ENCODE measurements around the gene AMPH. TPM values are rescaled to one million over a fixed set of nuclear protein-coding genes. Genes with fewer than 3 reads are reported as not detected.
A peak's percentile ranks its signal among the peaks of the same experiment; 100 is the strongest.

AMPH gene
- total and polyA plus RNA-seq, 11 donors = 0.46 to 5.3 (median 3.1) TPM

DNA sequence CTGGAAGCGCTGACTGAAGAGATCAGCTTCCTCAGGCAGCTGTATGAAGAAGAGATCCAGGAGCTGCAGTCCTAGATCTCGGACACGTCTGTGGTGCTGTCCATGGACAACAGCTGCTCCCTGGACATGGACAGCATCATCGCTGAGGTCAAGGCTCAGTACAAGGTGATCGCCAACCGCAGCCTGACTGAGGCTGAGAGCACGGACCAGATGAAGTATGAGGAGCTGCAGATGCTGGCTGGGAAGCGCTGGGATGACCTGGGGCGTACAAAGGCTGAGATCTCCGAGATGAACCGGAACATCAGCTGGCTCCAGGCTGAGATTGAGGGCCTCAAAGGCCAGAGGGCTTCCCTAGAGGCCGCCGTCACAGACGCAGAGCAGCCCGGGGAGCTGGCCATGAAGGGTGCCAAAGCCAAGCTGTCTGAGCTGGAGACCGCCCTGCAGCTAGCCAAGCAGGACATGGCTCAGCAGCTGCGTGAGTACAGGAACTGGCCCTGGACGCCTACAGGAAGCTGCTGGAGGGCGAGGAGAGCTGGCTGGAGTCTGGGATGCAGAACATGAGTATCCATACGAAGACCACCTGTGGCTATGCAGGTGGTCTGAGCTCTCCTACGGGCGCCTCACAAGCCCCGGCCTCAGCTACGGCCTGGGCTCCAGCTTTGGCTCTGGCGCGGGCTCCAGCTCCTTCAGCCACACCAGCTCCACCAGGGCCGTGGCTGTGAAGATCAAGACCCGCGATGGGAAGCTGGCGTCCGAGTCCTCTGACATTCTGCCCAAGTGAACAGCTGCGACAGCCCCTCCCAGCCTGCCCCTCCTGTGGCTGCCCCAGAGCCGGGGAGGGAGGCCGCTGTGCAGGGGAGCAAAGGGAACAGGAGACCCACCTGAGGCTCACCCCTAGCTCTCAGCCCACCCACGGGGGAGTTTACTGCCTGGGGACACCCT, 24.9 kb upstream of the AMPH start:
- WGBS, 4 donors = 83 to 87% (median 86%) methylated on average over 20 to 35 of the region's 35 CpGs
- intact Hi-C loops (cut with DNase I) = loop anchor here in 3 of 10 donors (5.0 to 10.0 kb wide), 3 partner anchors 201 to 259 kb away; no protein-coding TSS in a partner anchor

DNA sequence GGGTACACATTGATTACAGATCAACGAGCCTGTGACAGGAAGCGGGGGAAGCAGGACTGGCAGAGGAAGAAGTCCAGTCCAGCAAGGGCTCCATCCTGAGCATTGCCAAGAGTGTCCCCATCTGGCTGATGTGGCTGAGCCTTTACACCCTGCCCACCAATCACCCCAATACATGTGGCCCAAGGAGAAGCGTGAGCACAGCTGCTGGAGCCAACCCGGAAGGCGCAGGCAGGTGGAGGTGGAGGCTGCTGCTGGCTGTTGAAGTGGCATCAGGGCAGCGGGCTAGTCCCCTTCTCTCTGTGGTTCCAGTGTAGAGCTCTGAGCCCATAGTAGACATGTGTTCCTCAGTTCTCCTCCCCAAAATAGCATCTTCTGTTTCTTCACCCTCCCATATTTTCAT, 6.8 kb upstream of the AMPH start:
- Histone ChIP-seq H3K27ac (no peak overlapping the region), H3K36me3 (no peaks in the 10 kb centered on the region), H3K9me3 (peaks cover 0 to 9% (median 0%) of the 10 kb centered on the region in 12 donors), H3K4me3 (no peak overlapping the region), H3K27me3 (peaks cover 0 to 5% (median 0%) of the 10 kb centered on the region in 9 donors), H3K4me1 (no peaks in the 10 kb centered on the region)
- 83 to 90% (median 86%) methylated on average over 6 of the region's 6 CpGs for WGBS, 4 donors
- ATAC-seq (no peak), DNase-seq (no peak)
- TF ChIP-seq POLR2A (IDR thresholded peaks at IDR 0.05) = no peak
- TF ChIP-seq, protein P1, sequence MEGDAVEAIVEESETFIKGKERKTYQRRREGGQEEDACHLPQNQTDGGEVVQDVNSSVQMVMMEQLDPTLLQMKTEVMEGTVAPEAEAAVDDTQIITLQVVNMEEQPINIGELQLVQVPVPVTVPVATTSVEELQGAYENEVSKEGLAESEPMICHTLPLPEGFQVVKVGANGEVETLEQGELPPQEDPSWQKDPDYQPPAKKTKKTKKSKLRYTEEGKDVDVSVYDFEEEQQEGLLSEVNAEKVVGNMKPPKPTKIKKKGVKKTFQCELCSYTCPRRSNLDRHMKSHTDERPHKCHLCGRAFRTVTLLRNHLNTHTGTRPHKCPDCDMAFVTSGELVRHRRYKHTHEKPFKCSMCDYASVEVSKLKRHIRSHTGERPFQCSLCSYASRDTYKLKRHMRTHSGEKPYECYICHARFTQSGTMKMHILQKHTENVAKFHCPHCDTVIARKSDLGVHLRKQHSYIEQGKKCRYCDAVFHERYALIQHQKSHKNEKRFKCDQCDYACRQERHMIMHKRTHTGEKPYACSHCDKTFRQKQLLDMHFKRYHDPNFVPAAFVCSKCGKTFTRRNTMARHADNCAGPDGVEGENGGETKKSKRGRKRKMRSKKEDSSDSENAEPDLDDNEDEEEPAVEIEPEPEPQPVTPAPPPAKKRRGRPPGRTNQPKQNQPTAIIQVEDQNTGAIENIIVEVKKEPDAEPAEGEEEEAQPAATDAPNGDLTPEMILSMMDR (IDR thresholded peaks at IDR 0.05) = no peak
- intact Hi-C loops (cut with DNase I) = loop anchor here in 1 of 10 donors (5.0 kb wide), 1 partner anchor 181 kb away; no protein-coding TSS in a partner anchor

More for the DNA sequence above, 24.9 kb upstream of the AMPH start:
- no peak for TF ChIP-seq POLR2A (IDR thresholded peaks at IDR 0.05)
- TF ChIP-seq, protein P1 (IDR thresholded peaks at IDR 0.05) = no peak
- Histone ChIP-seq H3K27me3 (no peaks in the 10 kb centered on the region), H3K4me1 (peaks cover 0 to 20% (median 0%) of the 10 kb centered on the region in 12 donors), H3K36me3 (no peaks in the 10 kb centered on the region), H3K4me3 (no peak overlapping the region), H3K9me3 (peaks cover 0 to 3% (median 0%) of the 10 kb centered on the region in 12 donors), H3K27ac (no peak overlapping the region)
- ATAC-seq = peak in 2 of 4 donors; percentile 61 to 85
- peak in 3 of 5 donors; percentile 59 to 65 (median 64) for DNase-seq

DNA sequence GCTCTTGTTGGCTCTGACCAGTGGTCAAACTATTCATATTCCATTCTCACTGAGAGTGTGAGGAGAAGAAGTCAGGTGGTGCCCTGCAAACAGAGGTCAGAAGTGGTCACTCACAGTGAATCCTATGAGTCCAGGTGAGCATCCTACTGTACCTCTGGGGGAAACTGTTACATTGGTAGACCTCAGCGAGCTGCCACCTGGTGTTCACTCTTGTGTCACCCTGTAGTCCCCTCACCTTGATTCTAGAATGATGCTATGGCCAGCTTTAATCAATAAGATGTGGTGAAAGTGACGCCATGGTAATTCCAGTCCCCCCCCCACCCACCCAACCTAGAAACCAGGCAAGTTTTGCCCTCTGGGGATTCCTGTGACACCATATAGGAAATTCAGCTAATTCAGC, 1.2 kb upstream of the AMPH start:
- Histone ChIP-seq H3K27ac (no peak overlapping the region), H3K9me3 (no peaks in the 10 kb centered on the region), H3K27me3 (peaks cover 0 to 40% (median 0%) of the 10 kb centered on the region in 9 donors), H3K4me1 (peaks cover 0 to 13% (median 0%) of the 10 kb centered on the region in 12 donors), H3K36me3 (no peaks in the 10 kb centered on the region), H3K4me3 (no peak overlapping the region)
- intact Hi-C loops (cut with DNase I) = no loop called here
- TF ChIP-seq, protein P1 (IDR thresholded peaks at IDR 0.05) = no peak
- TF ChIP-seq POLR2A (IDR thresholded peaks at IDR 0.05) = no peak
- DNase-seq (no peak), ATAC-seq (no peak)
- 80 to 86% (median 82%) methylated on average over 2 of the region's 2 CpGs for whole genome bisulfite sequencing, 4 donors
